ENCODE data around the gene RXFP2.

Gene RXFP2

DNA sequence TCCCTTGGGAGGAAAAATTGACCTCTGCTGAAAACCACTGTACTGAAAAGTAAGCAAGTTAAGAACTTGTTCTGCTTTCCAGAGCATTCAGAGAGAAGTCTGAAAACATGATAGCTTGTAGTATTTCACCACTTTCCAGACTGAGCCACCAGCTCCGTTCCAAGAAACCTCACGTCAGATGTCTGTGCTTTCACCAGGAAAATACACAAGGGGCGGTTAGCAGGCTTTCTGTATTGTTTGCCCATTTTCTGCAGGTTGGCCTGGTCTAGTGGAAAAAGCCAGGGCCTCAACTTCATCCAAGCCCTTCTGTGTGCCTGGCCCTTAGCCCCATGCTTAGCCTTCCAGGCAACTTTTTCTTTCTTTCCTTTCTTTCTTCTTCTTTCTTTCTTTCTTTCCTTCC is 36.4 kb downstream of the RXFP2 start:
- H3K4me3 ChIP-seq (ENCODE audit: low read depth, low read length), result no peak overlapping the region
- POLR2A ChIA-PET, result no interaction called here
- no peaks in the 10 kb centered on the region for H3K36me3 ChIP-seq (ENCODE audit: control insufficient read depth in 2 of 2, insufficient read depth in 1 of 2, low read length in 2 of 2)
- no peak overlapping the region for H3K27ac ChIP-seq (ENCODE audit: extremely low read depth, low read depth, low read length)
- CTCF ChIA-PET, result no interaction called here
- H3K9me3 ChIP-seq (ENCODE audit: control insufficient read depth, insufficient read depth, low read depth, low read length), result no peaks in the 10 kb centered on the region
- no peaks in the 10 kb centered on the region for H3K4me1 ChIP-seq (ENCODE audit: control insufficient read depth, insufficient read depth, low read length)
- no peak for TF ChIP-seq ZNF169 (tag by site-specific recombination; IDR thresholded peaks at IDR 0.05)
- TF ChIP-seq SP7 (tag by site-specific recombination; IDR thresholded peaks at IDR 0.05), result no peak
- TF ChIP-seq, protein P1, sequence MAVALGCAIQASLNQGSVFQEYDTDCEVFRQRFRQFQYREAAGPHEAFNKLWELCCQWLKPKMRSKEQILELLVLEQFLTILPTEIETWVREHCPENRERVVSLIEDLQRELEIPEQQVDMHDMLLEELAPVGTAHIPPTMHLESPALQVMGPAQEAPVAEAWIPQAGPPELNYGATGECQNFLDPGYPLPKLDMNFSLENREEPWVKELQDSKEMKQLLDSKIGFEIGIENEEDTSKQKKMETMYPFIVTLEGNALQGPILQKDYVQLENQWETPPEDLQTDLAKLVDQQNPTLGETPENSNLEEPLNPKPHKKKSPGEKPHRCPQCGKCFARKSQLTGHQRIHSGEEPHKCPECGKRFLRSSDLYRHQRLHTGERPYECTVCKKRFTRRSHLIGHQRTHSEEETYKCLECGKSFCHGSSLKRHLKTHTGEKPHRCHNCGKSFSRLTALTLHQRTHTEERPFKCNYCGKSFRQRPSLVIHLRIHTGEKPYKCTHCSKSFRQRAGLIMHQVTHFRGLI (tag by site-specific recombination; IDR thresholded peaks at IDR 0.05), result no peak
- no peak for TF ChIP-seq ZNF654 (tag by site-specific recombination; IDR thresholded peaks at IDR 0.05; ENCODE audit: low read depth)
- TF ChIP-seq, protein P2, sequence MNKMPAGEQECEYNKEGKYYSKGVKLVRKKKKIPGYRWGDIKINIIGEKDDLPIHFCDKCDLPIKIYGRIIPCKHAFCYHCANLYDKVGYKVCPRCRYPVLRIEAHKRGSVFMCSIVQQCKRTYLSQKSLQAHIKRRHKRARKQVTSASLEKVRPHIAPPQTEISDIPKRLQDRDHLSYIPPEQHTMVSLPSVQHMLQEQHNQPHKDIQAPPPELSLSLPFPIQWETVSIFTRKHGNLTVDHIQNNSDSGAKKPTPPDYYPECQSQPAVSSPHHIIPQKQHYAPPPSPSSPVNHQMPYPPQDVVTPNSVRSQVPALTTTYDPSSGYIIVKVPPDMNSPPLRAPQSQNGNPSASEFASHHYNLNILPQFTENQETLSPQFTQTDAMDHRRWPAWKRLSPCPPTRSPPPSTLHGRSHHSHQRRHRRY (tag by site-specific recombination; IDR thresholded peaks at IDR 0.05), result no peak
- no peak for TF ChIP-seq ZNF571 (tag by site-specific recombination; IDR thresholded peaks at IDR 0.05)
- no peak for TF ChIP-seq SCRT2 (tag by site-specific recombination; IDR thresholded peaks at IDR 0.05)
- no peak for TF ChIP-seq ZNF626 (tag by site-specific recombination; IDR thresholded peaks at IDR 0.05)
- TF ChIP-seq RBAK (tag by site-specific recombination; IDR thresholded peaks at IDR 0.05), result no peak
- TF ChIP-seq ZNF747 (tag by site-specific recombination; IDR thresholded peaks at IDR 0.05), result no peak
- TF ChIP-seq GLI4 (tag by site-specific recombination; IDR thresholded peaks at IDR 0.05), result no peak
- TF ChIP-seq GLIS2 (tag by site-specific recombination; IDR thresholded peaks at IDR 0.05), result no peak
- TF ChIP-seq, protein P3, sequence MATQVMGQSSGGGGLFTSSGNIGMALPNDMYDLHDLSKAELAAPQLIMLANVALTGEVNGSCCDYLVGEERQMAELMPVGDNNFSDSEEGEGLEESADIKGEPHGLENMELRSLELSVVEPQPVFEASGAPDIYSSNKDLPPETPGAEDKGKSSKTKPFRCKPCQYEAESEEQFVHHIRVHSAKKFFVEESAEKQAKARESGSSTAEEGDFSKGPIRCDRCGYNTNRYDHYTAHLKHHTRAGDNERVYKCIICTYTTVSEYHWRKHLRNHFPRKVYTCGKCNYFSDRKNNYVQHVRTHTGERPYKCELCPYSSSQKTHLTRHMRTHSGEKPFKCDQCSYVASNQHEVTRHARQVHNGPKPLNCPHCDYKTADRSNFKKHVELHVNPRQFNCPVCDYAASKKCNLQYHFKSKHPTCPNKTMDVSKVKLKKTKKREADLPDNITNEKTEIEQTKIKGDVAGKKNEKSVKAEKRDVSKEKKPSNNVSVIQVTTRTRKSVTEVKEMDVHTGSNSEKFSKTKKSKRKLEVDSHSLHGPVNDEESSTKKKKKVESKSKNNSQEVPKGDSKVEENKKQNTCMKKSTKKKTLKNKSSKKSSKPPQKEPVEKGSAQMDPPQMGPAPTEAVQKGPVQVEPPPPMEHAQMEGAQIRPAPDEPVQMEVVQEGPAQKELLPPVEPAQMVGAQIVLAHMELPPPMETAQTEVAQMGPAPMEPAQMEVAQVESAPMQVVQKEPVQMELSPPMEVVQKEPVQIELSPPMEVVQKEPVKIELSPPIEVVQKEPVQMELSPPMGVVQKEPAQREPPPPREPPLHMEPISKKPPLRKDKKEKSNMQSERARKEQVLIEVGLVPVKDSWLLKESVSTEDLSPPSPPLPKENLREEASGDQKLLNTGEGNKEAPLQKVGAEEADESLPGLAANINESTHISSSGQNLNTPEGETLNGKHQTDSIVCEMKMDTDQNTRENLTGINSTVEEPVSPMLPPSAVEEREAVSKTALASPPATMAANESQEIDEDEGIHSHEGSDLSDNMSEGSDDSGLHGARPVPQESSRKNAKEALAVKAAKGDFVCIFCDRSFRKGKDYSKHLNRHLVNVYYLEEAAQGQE (tag by site-specific recombination; IDR thresholded peaks at IDR 0.05), result no peak

DNA sequence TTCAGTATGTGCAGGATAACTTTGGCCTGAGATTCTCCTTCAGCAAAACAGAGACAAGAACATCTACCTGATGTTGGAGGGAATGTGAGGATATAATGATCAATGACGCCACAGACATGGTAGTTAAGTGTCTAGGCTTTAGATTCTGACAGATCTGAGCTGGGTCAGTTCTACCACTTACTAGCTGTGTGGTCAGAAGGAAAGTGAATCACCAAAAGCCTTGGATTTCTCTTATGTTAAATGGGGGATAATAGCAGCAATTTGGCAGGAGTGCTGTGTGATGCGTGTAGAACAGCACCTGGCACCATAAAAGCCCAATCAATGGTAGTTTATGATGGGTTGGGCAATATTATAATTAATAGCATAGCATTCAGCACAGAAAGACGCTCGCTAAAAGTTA is 41.7 kb downstream of the RXFP2 start:
- no peaks in the 10 kb centered on the region for H3K36me3 ChIP-seq (ENCODE audit: control insufficient read depth in 2 of 2, insufficient read depth in 1 of 2, low read length in 2 of 2)
- POLR2A ChIA-PET, result no interaction called here
- H3K9me3 ChIP-seq (ENCODE audit: control insufficient read depth, insufficient read depth, low read depth, low read length), result no peaks in the 10 kb centered on the region
- no peaks in the 10 kb centered on the region for H3K4me1 ChIP-seq (ENCODE audit: control insufficient read depth, insufficient read depth, low read length)
- CTCF ChIA-PET, result no interaction called here
- no peak overlapping the region for H3K4me3 ChIP-seq (ENCODE audit: low read depth, low read length)
- TF ChIP-seq, protein P4, sequence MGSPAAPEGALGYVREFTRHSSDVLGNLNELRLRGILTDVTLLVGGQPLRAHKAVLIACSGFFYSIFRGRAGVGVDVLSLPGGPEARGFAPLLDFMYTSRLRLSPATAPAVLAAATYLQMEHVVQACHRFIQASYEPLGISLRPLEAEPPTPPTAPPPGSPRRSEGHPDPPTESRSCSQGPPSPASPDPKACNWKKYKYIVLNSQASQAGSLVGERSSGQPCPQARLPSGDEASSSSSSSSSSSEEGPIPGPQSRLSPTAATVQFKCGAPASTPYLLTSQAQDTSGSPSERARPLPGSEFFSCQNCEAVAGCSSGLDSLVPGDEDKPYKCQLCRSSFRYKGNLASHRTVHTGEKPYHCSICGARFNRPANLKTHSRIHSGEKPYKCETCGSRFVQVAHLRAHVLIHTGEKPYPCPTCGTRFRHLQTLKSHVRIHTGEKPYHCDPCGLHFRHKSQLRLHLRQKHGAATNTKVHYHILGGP (tag by site-specific recombination; IDR thresholded peaks at IDR 0.05), result no peak
- TF ChIP-seq ZNF426 (tag by site-specific recombination; IDR thresholded peaks at IDR 0.05) (no peak), ZNF146 (tag by site-specific recombination; IDR thresholded peaks at IDR 0.05) (no peak), ZNF169 (tag by site-specific recombination; IDR thresholded peaks at IDR 0.05) (no peak), ZBTB20 (tag by site-specific recombination; IDR thresholded peaks at IDR 0.05) (no peak), KLF9 (tag by site-specific recombination; IDR thresholded peaks at IDR 0.05; ENCODE audit: low read depth) (no peak), ZNF791 (tag by site-specific recombination; IDR thresholded peaks at IDR 0.05) (no peak), ZFP37 (tag by site-specific recombination; IDR thresholded peaks at IDR 0.05) (no peak)
- H3K27ac ChIP-seq (ENCODE audit: extremely low read depth, low read depth, low read length), result no peak overlapping the region
